ENCODE data around the gene FBXW4.

DNA sequence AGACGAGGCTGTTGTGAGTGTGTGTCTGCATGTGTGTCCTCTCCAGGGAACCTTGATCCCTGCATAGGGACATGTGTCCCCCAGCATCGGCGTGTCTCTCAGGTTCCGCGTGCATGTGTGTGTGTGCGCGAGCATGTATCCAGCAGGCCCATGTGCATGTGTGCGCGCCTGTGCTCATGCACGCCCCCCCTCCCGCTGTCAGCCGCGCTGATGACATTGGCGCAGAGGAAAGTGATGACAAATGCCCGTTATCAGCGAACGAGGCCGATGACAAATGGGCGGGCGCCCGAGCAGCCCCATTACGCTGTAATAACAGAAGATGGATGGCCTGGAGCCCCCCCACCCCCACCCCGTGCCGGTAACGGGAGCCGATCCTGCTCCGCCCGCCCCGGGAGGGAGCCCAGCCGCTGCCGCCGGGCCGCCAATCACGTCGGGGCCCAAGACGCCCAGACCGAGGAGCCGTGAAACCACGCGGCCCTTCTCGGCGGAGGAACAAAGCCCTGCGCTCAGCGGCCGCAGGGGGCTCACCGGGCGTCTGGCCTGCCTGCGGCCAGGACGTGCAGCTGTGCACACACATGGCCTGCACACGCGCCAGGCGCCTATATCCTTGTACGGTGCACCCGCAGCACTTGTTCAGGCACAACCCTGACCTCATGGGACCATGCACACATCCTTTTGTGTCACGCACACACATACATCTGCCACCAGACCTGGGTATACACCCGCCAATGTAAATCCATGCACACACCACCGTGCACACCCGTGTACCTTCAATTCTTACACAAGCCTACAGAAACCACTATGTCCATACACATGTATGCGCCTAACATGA, 128.4 kb downstream of the FBXW4 start:
- TF ChIP-seq, protein P1, sequence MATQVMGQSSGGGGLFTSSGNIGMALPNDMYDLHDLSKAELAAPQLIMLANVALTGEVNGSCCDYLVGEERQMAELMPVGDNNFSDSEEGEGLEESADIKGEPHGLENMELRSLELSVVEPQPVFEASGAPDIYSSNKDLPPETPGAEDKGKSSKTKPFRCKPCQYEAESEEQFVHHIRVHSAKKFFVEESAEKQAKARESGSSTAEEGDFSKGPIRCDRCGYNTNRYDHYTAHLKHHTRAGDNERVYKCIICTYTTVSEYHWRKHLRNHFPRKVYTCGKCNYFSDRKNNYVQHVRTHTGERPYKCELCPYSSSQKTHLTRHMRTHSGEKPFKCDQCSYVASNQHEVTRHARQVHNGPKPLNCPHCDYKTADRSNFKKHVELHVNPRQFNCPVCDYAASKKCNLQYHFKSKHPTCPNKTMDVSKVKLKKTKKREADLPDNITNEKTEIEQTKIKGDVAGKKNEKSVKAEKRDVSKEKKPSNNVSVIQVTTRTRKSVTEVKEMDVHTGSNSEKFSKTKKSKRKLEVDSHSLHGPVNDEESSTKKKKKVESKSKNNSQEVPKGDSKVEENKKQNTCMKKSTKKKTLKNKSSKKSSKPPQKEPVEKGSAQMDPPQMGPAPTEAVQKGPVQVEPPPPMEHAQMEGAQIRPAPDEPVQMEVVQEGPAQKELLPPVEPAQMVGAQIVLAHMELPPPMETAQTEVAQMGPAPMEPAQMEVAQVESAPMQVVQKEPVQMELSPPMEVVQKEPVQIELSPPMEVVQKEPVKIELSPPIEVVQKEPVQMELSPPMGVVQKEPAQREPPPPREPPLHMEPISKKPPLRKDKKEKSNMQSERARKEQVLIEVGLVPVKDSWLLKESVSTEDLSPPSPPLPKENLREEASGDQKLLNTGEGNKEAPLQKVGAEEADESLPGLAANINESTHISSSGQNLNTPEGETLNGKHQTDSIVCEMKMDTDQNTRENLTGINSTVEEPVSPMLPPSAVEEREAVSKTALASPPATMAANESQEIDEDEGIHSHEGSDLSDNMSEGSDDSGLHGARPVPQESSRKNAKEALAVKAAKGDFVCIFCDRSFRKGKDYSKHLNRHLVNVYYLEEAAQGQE (IDR thresholded peaks at IDR 0.05; ENCODE audit: borderline replicate concordance): no peak
- TF ChIP-seq, protein P1 (CRISPR knock-in tag; IDR thresholded peaks at IDR 0.05; ENCODE audit: low read depth): no peak
- TF ChIP-seq XRCC3 (IDR thresholded peaks at IDR 0.05) (no peak), ZBTB7A (IDR thresholded peaks at IDR 0.05; ENCODE audit: borderline replicate concordance, control insufficient read depth, low read depth, low read length) (no peak; the same call in 1 of the 2 replicates), CGGBP1 (CRISPR knock-in tag; IDR thresholded peaks at IDR 0.05) (no peak), BRCA1 (IDR thresholded peaks at IDR 0.05) (no peak), BRCA1 (CRISPR knock-in tag; IDR thresholded peaks at IDR 0.05) (no peak), SREBF2 (CRISPR knock-in tag; IDR thresholded peaks at IDR 0.05) (no peak)
- TF ChIP-seq, protein P2, sequence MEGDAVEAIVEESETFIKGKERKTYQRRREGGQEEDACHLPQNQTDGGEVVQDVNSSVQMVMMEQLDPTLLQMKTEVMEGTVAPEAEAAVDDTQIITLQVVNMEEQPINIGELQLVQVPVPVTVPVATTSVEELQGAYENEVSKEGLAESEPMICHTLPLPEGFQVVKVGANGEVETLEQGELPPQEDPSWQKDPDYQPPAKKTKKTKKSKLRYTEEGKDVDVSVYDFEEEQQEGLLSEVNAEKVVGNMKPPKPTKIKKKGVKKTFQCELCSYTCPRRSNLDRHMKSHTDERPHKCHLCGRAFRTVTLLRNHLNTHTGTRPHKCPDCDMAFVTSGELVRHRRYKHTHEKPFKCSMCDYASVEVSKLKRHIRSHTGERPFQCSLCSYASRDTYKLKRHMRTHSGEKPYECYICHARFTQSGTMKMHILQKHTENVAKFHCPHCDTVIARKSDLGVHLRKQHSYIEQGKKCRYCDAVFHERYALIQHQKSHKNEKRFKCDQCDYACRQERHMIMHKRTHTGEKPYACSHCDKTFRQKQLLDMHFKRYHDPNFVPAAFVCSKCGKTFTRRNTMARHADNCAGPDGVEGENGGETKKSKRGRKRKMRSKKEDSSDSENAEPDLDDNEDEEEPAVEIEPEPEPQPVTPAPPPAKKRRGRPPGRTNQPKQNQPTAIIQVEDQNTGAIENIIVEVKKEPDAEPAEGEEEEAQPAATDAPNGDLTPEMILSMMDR (IDR thresholded peaks at IDR 0.05 in 2 of 3, conservative IDR thresholded peaks at IDR 0.05 in 1 of 3; ENCODE audit: insufficient read depth in 2 of 3, low read depth in 1 of 3, low read length in 3 of 3): 0 out of 6 replicates have a peak, but pooled peaks of 1 of the 3 experiments have one; percentile 24
- TF ChIP-seq, protein P3, sequence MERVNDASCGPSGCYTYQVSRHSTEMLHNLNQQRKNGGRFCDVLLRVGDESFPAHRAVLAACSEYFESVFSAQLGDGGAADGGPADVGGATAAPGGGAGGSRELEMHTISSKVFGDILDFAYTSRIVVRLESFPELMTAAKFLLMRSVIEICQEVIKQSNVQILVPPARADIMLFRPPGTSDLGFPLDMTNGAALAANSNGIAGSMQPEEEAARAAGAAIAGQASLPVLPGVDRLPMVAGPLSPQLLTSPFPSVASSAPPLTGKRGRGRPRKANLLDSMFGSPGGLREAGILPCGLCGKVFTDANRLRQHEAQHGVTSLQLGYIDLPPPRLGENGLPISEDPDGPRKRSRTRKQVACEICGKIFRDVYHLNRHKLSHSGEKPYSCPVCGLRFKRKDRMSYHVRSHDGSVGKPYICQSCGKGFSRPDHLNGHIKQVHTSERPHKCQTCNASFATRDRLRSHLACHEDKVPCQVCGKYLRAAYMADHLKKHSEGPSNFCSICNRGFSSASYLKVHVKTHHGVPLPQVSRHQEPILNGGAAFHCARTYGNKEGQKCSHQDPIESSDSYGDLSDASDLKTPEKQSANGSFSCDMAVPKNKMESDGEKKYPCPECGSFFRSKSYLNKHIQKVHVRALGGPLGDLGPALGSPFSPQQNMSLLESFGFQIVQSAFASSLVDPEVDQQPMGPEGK (CRISPR knock-in tag; IDR thresholded peaks at IDR 0.05; ENCODE audit: borderline replicate concordance): no peak

All from K562 (cell line).